NCI-H748 (cell line): ENCODE measurements around the gene KIF9.
"Not testable (repeated sequence)": the region's sequence is repeated elsewhere in the genome, so short reads cannot be mapped to it uniquely, and the experiment has no call there.

ENCODE experiments used
- DNase-seq: peaks from one replicate; lab custom pipeline; 2025; ENCODE audit not compliant: unreplicated experiment; lab: John Stamatoyannopoulos, UW

KIF9 gene

GRCh38 chr3:47295322-47295721, 12.7 kb upstream of the KIF9 start:
- DNase-seq, result no peak

GRCh38 chr3:47294392-47294791, 11.8 kb upstream of the KIF9 start:
- DNase-seq, result no peak

GRCh38 chr3:47293822-47294221, 11.2 kb upstream of the KIF9 start:
- DNase-seq, result no peak

DNA sequence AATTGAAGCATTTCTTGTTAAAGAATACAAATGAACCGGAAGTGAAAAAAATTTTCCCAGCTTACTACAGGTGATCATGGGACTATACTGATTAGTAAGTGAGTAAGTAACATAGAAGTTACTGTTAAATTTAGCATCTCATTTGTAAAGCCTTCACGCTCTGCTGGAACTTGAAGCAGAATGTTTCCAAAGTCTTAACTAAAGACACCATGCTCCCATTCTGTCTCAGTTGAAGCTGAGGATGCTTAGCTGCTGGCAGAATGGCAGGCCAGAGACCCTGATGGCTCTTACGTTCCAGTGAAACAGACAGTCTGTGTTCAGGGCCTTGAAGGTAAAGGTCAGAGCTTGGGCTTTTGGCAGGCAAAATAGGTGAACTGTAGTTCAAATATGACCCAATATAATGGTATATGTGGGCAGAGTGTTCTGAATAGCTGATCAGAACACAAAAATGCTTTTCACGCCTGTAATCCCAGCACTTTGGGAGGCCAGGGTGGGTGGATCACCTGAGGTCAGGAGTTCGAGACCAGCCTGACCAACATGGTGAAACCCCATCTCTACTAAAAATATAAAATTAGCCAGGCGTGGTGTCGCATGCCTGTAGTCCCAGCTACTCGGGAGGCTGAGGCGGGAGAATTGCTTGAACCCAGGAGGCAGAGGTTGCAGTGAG, 9.3 kb upstream of the KIF9 start:
- not testable (repeated sequence) for DNase-seq

DNA sequence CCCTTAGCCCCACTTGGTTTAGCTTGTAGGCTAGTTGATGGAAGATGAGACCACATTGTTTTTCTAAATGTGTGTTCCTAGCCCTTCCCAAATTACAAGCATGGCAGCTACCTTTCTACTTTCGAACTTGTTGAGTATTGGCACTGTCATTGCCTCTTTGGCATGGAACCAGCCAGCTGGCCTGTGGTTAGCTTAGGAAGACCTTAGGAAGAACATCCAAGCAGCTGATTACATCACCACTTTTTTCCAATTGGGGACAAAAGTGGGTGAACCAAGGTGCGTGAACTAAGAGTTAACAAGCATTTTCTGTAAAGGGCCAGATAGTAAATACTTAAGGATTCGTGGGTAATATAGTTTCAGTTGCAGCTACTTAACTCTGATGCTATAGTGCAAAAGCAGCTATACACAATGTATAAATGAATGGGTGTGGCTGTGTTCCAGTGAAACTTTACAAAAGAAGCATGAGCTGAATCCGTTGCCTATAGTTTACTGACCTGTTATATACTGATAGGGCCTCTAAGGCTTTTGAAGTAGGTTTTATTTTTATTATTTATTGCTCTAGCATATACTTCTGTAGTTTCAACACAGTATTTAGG, 8.7 kb upstream of the KIF9 start:
- no peak for DNase-seq

DNA sequence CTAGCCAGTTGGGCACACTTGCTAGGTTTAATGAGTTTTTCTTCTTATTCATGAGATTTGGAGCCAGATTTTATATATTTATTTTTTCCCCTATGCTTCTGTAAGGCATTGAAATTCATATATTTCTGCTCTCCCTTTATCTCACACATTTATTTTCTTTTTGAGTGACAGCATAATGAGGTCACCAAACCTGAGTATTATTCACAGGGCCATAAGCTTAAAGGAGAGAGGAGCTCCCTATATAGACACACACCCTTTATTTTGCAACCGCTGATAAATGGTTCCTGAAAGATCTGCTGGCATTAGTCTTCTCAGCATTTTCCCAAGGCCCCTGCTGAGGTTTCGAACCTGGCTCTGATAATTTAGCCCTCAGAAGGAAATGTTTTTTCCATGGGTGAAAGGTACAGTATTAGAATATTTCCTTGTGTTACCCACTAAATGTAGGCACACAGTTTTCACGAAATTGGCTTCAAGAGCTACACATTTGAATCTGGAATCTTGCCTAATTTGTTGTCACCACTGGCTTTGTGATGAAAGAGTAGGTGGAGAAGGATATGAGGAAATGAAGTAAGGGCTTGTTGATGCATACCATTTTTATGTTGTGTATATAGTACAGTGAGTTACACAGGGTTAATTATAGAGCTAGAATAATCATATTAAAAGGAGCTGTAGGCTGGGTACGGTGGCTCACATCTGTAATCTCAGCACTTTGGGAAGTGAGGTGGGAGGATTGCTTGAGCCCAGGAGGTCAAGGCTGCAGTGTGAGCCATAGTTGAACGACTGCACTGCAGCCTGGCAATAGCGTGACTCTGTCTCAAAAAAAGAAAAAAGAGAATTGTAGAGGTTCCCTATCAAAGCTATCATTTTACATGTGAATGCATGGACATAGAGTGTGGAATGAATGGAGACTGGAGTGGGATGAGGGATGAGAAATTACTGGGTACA, 6.6 kb upstream of the KIF9 start:
- DNase-seq, result no peak

DNA sequence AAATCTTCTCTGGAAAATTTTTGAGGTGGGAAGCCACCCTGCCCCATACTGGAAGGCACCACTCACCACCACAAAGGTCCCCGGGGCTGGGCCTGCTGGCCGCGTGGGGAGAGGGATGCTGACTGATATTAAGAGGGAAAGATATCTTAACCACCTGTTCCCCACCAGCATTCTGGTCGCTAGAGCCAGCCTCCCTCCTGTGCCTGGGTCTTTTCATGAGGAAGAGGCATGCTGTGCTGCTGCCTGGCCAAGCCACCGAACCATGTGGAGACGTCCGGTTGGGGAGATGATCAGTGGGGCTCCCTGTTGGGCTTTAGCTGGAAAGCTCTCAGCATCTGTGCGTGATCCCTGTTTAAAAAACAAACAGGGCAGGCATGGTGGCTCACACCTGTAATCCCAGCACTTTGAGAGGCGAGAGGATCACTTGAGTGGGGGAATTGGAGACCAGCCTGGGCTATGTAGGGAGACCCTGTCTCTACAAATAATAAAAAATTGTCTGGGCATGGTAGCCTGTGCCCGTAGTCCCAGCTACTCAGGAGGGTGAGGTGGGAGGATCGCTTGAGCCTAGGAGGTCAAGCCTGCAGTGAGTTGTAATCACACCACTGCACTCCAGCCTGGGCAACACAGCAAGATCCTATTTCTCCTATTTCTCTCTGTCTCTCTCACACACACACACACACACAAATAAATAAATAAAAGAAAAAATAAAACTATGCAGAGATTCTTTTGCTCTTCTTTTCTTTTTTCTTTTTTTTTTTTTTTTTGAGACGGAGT, 1.2 kb upstream of the KIF9 start:
- peak; percentile 5 for DNase-seq

GRCh38 chr3:47283193-47283537, 566 bp upstream of the KIF9 start:
- DNase-seq, result peak; percentile 35

DNA sequence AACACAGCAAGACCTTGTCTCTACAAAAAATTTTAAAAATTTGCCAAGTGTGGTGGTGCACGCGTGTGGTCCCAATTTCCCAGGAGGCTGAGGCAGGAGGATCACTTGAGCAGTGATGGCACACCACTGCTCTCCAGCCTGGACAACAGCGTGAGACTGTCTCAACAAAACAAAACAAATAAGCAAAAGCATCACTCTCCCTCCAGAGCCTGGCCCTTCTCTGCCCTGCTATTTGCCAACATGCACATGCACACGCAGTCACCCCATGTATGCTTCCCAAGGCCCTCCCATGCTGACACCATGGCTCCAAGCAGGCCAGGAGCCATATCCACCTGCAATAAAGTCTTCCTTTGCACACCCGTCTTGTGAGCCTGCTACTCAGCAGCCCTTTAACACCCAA, 2.1 kb downstream of the KIF9 start:
- no peak for DNase-seq

GRCh38 chr3:47276558-47276957, 6.0 kb downstream of the KIF9 start:
- no peak for DNase-seq

GRCh38 chr3:47274652-47275051, 7.9 kb downstream of the KIF9 start:
- DNase-seq, result no peak

GRCh38 chr3:47273564-47273963, 9.0 kb downstream of the KIF9 start:
- DNase-seq, result no peak

DNA sequence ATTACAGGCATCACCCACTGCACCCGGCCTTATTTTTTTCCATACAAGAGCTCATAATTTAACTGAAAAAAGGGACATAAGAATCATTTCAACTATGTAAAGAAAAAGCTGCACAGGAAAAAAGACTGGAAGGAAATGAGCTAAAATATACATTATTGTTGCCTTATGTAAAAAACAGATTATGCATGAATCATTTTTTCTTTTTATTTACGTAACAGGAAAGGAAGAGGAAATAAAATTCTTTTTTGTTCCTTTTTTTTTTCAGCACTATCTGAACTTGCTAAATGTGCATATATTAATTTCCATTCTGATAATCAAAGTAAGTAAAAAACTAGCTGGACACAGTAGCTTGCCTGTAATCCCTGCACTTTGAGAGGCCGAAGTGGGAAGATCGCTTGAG, 12.1 kb downstream of the KIF9 start:
- no peak for DNase-seq

GRCh38 chr3:47267490-47267824, 15.1 kb downstream of the KIF9 start:
- no peak for DNase-seq

DNA sequence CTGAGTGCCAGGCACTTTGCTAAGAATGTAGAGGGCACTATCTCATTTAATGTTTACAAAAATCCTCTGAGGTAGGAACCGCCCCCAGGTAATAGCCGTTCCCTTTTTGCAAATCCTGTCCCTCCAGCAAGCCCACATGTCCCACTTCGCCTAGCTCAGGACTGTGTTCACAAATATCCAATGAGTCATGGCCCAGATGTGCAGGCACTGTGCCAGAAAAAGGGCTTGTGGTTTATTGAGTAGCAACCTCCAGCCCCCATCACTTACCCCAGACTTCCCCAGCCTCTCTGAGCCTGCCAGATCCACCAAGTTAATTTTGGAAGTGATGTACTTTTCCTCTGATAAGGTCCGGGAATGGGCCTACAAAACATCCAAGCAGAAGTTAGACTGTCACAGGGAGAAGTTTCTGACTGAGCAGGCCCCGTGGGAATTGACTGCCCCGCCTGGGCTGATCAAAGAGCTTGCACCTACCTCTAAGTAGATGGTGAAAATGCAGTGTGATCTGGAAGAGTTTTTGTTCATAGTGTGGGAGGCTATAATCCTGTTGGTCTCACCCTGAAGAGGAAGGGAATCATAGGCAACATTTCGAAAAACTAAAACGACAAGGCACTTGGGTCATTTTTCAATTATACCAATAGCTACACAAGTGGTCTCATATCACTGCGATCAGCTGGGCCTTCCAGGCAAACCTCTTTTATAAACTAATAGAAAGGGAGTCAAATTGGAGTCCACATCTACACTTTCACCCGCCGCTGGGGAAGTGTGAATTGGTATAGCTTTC, 15.7 kb downstream of the KIF9 start:
- no peak for DNase-seq

- DNase-seq, result no peak
Observed at GRCh38 chr3:47265725-47266428, 16.7 kb downstream of the KIF9 start.

- DNase-seq, result no peak
Observed at GRCh38 chr3:47265008-47265407, 17.6 kb downstream of the KIF9 start.

GRCh38 chr3:47261301-47261700, 21.3 kb downstream of the KIF9 start:
- DNase-seq, result no peak

GRCh38 chr3:47260605-47261004, 22.0 kb downstream of the KIF9 start:
- DNase-seq, result no peak

DNA sequence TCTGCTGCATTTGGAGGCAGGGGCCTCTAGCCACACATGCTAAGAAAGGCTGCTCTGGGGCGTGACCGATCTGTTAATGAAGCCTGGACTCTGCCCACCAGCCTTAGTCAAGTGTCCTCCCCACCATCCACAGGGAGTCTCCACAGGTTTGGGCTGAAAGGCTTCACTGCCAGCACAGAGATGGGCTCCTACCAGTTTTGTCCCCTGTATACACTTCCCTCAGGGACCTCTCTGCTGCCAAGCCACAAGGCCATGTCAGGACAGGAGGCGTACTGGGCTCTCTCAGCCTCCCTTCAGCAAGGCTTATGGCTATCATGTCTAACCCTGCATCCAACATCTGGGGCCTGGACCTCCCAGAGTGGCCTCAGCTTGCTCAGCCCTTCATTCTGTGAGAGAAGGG, 23.5 kb downstream of the KIF9 start:
- DNase-seq, result no peak
